Esophagus muscularis mucosa (tissue), 4 donors: Measurements from ENCODE around the gene IFNE. TPM values are rescaled to one million over a fixed set of nuclear protein-coding genes. Genes with fewer than 3 reads are reported as not detected.
A peak's percentile ranks its signal among the peaks of the same experiment; 100 is the strongest.

ENCODE experiments used
- DNase-seq: peaks from one replicate; pipeline ENCODE4 v3.0.0-alpha.2; 2017; ENCODE audit errors: extremely low spot score
- H3K27ac ChIP-seq, 4 donors: fragments of 200-600 bp; sonication (generic); replicated peaks in 1 of 4; 1 replicate in 3 of 4; 2 replicates in 1 of 4; pipeline ENCODE4 v1.5.1; 2016 to 2019; ENCODE audit warnings: mild to moderate bottlenecking in 1 of 4
- H3K27me3 ChIP-seq, 4 donors: fragments of 200-600 bp; sonication (generic); one replicate each; pipeline versions ENCODE4 v1.5.1 to v1.6.0; 2016 to 2019
- H3K36me3 ChIP-seq, 4 donors: fragments of 200-600 bp; sonication (generic); one replicate each; pipeline ENCODE4 v1.5.1; 2016 to 2019
- H3K4me1 ChIP-seq, 4 donors: fragments of 200-600 bp; sonication (generic); one replicate each; pipeline ENCODE4 v1.5.1; 2016 to 2019
- H3K4me3 ChIP-seq, 4 donors: fragments of 200-600 bp; sonication (generic); 1 replicate in 2 of 4; 2 replicates in 2 of 4; pipeline ENCODE4 v1.5.1; 2016 to 2019; ENCODE audit warnings: mild to moderate bottlenecking in 4 of 4, moderate library complexity in 1 of 4
- H3K9me3 ChIP-seq, 4 donors: fragments of 200-600 bp; sonication (generic); 1 replicate in 3 of 4; 2 replicates in 1 of 4; pipeline ENCODE4 v1.5.1; 2016 to 2019
- CTCF ChIP-seq, 3 experiments: fragments of 200-600 bp in 2 of 3; fragments of 450-650 bp in 1 of 3; sonication (generic) in 2 of 3; IDR thresholded peaks; one replicate each; pipeline ENCODE4 v1.5.1; 2017 to 2019; ENCODE audit warnings: antibody characterized with exemption in 3 of 3, mild to moderate bottlenecking in 2 of 3, moderate library complexity in 1 of 3
- EP300 ChIP-seq: sonication (generic); formaldehyde crosslinking; IDR thresholded peaks from one replicate; pipeline ENCODE4 v1.6.1; 2017; ENCODE audit warnings: antibody characterized with exemption
- POLR2AphosphoS5 ChIP-seq, 2 donors: sonication (generic); formaldehyde crosslinking; IDR thresholded peaks; one replicate each; pipeline ENCODE4 v1.6.1; 2017; ENCODE audit warnings: antibody characterized with exemption in 2 of 2
- WGBS: methylation state at CpG from one replicate; pipeline ENCODE4 v1.1.5; 2018; 5-methylcytosine and 5-hydroxymethylcytosine counted together
- intact Hi-C: fragments of 100-400 bp; cut with DNase I; formaldehyde crosslinking; loops from one replicate; pipeline ENCODE4 v1.15.1; 2023
- small RNA-seq, 3 donors: library from RNA; depleted of rRNA; stranded (forward); fragments of <200 nt; gene quantifications; one replicate each; pipeline ENCODE3, GENCODE V24; 2016
- total RNA-seq, 4 donors: library from RNA; depleted of rRNA; stranded (reverse); fragments of >200 nt; gene quantifications; one replicate each; pipeline versions ENCODE4 v1.1.0 to v1.2.1, GENCODE V29; 2016

The IFNE gene
- total RNA-seq, 4 donors from 2014 or later: not detected

DNA sequence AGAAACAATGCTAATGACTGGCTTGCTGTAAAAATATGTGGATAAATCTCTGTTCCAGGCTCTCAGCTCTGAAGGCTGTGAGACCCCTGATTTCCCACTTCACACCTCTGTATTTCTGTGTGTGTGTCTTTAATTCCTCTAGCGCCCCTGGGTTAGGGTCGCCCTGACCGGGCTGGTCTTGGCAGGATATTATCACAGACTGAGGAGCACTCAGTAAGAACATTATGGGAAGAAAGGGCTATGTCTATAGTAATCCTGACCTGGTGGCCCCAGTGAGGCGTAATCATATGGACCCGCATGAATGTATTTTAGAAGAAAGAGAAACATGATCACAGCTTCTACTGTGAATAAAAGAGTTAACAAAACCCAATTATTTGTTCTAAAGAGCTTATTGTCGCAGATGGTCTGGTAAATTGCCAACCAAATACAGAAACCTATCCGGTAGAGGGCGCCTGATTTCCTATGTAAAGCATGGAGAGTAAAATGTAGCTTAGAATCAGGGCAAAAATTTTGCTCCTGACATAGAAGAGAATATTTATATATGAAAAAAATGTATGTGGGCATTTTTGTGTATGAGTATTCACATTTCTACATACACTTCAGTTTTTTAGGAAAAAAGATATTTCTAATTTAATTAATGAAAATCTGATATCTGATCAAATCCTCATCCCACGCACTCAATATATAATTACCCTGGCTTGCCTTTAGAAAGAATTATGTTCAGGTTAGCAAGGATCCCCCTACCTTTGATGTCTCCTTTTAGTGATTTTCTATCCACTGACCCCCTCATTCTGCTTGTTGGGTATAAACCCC is 47.7 kb downstream of the IFNE start:
- Histone ChIP-seq H3K36me3 (no peaks in the 10 kb centered on the region), H3K27me3 (no peaks in the 10 kb centered on the region), H3K9me3 (no peaks in the 10 kb centered on the region), H3K4me1 (no peaks in the 10 kb centered on the region), H3K27ac (no peak overlapping the region), H3K4me3 (no peak overlapping the region)
- TF ChIP-seq CTCF (IDR thresholded peaks at IDR 0.05) (peak in 2 of 3 experiments; percentile 26 to 50), EP300 (no peak)
- intact Hi-C loops: no loop called here
- no peak for DNase-seq
- WGBS: 43% methylated on average over 9 of the region's 9 CpGs

DNA sequence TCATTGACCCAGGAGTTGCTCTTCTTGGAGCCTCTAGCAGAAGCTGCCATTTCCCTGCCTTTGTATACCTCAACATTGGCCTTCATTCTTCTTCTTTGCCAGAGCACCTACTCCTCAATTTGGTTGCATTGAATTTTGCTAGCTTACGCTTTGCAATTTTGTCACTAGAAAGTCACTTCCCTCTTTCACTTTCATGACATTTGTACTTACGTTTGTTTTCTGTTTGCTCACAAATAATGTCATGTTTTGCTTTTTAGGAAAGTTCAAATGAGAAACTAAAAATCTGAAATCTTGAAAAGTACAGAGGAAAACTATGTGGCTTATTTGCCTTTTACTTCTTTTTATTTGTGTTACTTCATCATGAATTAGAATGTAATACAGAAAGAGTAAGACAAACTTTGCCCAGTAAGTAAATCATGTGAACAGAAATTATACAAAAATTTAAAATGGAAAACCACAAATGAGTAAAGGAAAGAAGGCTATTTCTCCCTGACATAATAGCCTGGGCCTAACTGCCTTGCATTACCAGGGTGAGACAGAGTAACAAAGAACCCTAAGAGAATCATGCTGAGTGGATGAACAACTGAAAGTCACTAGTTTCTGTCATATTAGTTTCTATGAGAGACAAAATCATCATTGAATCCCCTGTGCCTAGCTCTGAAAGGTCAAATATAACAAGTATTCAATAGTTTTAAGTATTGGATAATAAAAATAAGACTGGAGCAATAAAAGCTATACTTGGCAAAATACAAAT is 49.3 kb downstream of the IFNE start:
- H3K36me3 ChIP-seq: no peaks in the 10 kb centered on the region
- intact Hi-C loops: no loop called here
- WGBS: 75% methylated on average over 2 of the region's 2 CpGs

More for the DNA sequence above, 49.3 kb downstream of the IFNE start:
- no peak for TF ChIP-seq CTCF (IDR thresholded peaks at IDR 0.05)
- TF ChIP-seq POLR2AphosphoS5 (IDR thresholded peaks at IDR 0.05): no peak
- no peaks in the 10 kb centered on the region for H3K4me1 ChIP-seq
- no peaks in the 10 kb centered on the region for H3K9me3 ChIP-seq
- H3K4me3 ChIP-seq: no peak overlapping the region
- no peaks in the 10 kb centered on the region for H3K27me3 ChIP-seq
- DNase-seq: no peak
- no peak overlapping the region for H3K27ac ChIP-seq

Small RNA genes lying within 50 kb of the gene (small RNA-seq; reads per million reads assigned to genes)
- gene MIR31 (0.56 to 1.2 (median 1.2) reads per million in 3 donors), gene RF00157 (0 to 0.19 (median 0) reads per million in 3 donors)

Other genes with a start within 250 kb of the IFNE start
- not detected for gene IFNA14, start 242.3 kb downstream of the IFNE start, total RNA-seq
- gene IFNA5, start 177.0 kb downstream of the IFNE start, total RNA-seq: not detected
- 10 to 100 TPM; 19.2 to 22.8 (median 21.3) TPM for gene KLHL9, start 146.9 kb downstream of the IFNE start, total RNA-seq
- gene IFNA6, start 131.4 kb downstream of the IFNE start, total RNA-seq: not detected
- not detected for gene IFNA13, start 114.3 kb downstream of the IFNE start, total RNA-seq
- not detected for gene IFNA2, start 96.9 kb downstream of the IFNE start, total RNA-seq
- gene IFNA8, start 73.2 kb downstream of the IFNE start, total RNA-seq: not detected
- not detected for gene IFNA1, start 41.9 kb downstream of the IFNE start, total RNA-seq